GM19351 (cell line): ENCODE measurements around the gene BPIFB4.
"Not testable (repeated sequence)": the region's sequence is repeated elsewhere in the genome, so short reads cannot be mapped to it uniquely, and the experiment has no call there.

Source experiments
- ATAC-seq: cut with Tn5 transposase; IDR thresholded peaks from one replicate; pipeline ENCODE4 v1.9.1; 2021; ENCODE audit warnings: mild to moderate bottlenecking, moderate library complexity; ENCODE audit not compliant: unreplicated experiment

BPIFB4 gene

GRCh38 chr20:33112547-33113386 lies 33.3 kb downstream of the BPIFB4 start:
- ATAC-seq = no peak

GRCh38 chr20:33113387-33113908 lies 34.0 kb downstream of the BPIFB4 start:
- no peak for ATAC-seq

- ATAC-seq = not testable (repeated sequence)
These were observed 36.1 kb downstream of the BPIFB4 start for GRCh38 chr20:33115501-33115900.

- ATAC-seq = peak; percentile 58
These were observed 40.6 kb downstream of the BPIFB4 start for GRCh38 chr20:33119725-33120720.

GRCh38 chr20:33120934-33121333 lies 41.5 kb downstream of the BPIFB4 start:
- no peak for ATAC-seq

- ATAC-seq = not testable (repeated sequence)
These were observed 42.9 kb downstream of the BPIFB4 start for GRCh38 chr20:33122297-33122696.

- no peak for ATAC-seq
These were observed 44.8 kb downstream of the BPIFB4 start for GRCh38 chr20:33124261-33124660.

GRCh38 chr20:33124994-33125393 lies 45.6 kb downstream of the BPIFB4 start:
- no peak for ATAC-seq

GRCh38 chr20:33125983-33126382 lies 46.5 kb downstream of the BPIFB4 start:
- no peak for ATAC-seq

GRCh38 chr20:33127422-33128097 lies 48.1 kb downstream of the BPIFB4 start:
- ATAC-seq = no peak

GRCh38 chr20:33130568-33131061 lies 51.2 kb downstream of the BPIFB4 start:
- ATAC-seq = no peak

GRCh38 chr20:33131949-33132473 lies 52.6 kb downstream of the BPIFB4 start:
- no peak for ATAC-seq

- ATAC-seq = no peak
These were observed 53.3 kb downstream of the BPIFB4 start for GRCh38 chr20:33132513-33133372.

- no peak for ATAC-seq
These were observed 54.0 kb downstream of the BPIFB4 start for GRCh38 chr20:33133373-33133941.

- ATAC-seq = no peak
These were observed 57.8 kb downstream of the BPIFB4 start for GRCh38 chr20:33137195-33137594.

- no peak for ATAC-seq
These were observed 60.0 kb downstream of the BPIFB4 start for GRCh38 chr20:33139467-33139866.

GRCh38 chr20:33145521-33145920 lies 66.1 kb downstream of the BPIFB4 start:
- no peak for ATAC-seq

- no peak for ATAC-seq
These were observed 67.9 kb downstream of the BPIFB4 start for GRCh38 chr20:33147299-33147698.

- ATAC-seq = no peak
These were observed 68.6 kb downstream of the BPIFB4 start for GRCh38 chr20:33148040-33148439.
